EH (cell line): ENCODE measurements around the gene FCHSD1.

ENCODE experiments used
- DNase-seq: peaks from one replicate; pipeline ENCODE4 v3.0.0-alpha.2; 2015; ENCODE audit warnings: low read depth

Gene FCHSD1

DNA sequence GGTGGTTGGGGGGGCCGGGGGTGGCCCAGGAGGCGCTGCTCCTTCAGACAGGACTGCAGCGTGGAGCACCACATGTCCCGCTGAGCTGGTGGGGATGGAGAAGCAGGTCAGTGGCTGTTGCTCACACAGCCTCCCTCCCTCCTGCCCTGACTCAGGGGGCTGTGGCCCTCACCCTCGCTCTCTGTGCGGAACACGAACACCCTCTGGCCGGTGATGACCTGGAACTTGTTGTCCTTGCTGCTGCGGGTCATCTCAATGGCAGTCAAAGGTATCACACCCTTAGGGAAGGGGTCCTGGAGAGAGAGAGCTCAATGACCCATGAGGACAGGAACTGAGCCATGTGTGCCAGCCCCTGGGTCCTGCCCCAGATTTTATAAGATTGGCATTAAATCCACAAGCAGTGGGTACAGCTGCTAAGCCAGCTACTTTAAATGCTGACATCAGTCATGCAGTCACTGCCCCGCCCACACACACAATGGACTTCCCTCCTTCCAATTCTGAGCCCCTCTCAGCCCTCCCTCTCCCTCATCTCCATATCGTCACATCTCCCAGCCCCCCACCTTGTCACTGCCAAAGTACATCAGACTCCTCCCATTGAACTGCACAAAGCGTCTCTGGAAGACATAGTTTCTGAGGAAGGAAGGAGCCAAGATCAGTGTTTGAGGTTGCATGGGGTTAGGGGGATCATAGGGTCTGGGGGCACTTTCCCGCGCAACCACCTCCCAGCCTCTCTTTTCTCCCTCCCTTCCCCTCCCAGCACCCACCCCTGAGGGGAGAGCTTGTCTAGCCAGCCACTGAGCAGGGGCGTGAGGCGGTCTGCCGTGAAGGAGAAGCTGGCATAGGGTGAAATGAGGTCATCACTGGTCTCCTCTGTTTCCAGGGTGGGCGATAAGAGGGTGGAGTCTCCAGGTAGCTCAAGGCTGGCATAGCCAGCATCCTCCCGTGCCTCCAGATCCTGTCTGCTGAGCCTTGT is 21.9 kb upstream of the FCHSD1 start:
- DNase-seq, result no peak

DNA sequence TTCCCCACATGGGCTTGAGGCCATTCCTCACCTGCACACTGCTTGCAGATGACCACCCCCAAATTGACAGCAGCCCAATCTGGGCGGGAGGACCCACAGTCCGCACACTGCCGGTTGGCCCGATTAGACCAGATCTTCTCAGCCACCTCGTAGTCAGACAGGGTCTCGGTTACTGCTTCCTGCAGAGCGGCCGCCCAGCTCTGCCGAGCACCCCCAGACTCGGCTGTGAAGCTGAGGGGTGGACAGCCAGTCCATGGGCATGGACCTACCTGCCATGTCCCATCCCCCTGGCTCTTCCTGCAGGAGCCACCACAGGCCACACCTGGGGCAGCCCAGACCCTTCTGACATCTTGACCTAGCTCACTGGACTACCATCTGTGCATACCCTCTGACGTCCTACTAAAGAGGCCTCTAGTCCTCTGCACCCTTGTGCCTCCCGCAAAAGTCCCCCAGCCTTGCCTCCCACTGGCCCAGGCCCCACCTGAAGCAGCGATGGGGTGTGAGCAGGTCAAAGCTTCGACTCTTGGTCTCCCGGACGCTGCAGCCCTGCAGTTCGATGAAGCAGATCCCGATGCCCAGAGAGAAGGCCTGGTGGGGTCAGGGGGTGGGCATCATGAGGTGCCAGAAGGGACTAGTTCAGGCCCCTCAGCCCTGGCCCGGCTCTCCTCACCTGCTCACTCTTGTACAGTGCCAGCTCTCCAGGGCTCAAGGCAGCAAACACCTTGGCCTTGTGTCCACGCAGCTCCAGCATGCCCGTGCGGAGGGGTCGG is 21.0 kb upstream of the FCHSD1 start:
- no peak for DNase-seq

DNA sequence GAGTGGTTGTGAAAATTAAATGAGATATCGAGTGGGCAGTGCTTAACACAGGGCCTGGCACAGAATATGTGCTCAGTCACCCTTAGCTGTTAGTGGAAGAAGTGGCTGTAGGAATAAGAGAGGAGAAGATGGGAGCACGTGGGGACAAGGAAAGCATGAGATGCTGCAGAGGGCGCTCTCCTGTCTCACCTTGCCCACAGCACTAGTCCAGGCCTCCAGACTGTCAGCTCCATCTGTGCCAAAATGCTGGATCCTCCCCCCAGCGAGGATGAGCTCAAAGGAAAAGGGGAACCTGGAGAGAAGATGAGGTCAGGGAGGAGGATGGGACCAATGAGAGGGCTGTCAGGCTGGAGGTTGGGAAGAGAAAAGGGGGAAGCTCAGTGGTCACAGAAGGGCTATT is 18.3 kb upstream of the FCHSD1 start:
- DNase-seq, result no peak

DNA sequence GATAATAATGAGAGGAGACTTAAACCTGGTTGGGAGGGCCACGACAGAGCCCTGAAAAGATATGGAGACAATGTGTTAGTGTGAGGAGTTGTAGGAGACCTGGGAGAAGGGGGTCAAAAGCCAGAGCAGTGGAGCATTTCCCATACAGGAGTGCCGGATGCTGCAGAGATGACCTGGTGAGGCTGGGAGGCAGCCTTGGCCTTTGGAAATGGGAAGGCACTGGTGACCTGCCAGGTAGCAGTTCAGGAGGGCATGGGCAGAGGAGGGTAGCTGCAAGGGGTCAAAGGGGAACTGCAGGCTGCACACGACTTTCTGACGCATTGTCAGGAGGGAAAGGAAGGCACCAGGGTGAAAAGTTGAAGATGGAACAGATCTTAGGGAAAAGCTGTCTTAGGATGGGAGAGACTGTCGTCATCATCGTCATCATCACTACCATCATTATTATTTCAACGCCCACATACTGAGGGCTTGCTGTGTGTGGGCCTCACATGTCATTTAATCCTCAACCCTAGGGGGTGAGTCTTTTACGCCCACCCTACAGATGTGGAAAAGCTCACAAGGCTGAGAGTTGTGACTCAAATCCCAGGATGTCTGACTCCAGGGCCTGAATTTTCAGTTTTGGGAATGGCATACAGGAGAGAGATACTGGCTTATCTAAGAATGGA is 17.5 kb upstream of the FCHSD1 start:
- DNase-seq, result no peak

DNA sequence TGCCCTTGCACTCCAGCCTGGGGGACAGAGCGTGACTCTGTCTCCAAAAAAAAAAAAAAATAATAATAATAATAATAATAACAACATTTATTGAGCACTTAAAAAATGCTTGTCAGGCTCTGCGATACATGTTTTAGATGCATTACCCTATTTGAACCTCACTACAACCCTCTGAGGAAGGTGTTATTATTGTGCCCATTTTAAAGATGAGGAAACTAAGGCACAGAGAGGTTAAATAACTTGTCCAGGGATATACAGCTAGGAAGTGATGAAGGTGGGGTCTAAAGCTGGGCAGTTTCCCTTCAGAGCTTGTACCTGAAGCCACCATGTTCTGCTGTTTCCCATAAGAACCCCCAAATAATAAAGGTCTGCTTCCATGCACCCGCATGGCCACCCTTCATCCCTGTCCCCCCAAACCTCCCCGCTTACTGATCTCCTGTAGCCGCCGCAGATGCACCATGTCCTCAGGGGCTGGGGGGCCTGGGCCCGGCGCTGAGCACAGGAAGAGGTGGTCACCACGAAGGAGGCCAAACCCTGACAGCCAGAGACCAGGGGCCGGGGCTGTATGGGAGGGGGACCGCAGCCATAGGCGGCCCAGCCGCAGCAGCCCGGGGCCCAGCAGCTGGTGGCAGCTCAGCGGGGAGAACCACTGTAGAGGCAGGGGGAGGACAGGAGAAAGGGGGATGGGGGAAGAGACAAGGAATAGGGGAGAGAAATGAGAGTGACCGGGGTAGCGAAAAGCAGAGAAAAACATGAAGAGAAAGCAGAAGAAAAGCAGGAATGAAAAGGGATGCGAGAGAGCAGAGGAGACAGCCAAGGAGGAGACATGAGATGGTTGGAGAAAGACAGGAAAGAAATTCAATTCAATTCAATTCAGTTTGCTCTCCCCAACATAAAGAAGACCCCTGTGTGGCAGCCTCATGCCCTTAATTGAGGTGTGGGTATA is 15.1 kb upstream of the FCHSD1 start:
- DNase-seq, result no peak

GRCh38 chr5:141664733-141665461 is 13.7 kb upstream of the FCHSD1 start:
- peak; percentile 70 for DNase-seq

GRCh38 chr5:141663506-141663905 is 12.3 kb upstream of the FCHSD1 start:
- no peak for DNase-seq

DNA sequence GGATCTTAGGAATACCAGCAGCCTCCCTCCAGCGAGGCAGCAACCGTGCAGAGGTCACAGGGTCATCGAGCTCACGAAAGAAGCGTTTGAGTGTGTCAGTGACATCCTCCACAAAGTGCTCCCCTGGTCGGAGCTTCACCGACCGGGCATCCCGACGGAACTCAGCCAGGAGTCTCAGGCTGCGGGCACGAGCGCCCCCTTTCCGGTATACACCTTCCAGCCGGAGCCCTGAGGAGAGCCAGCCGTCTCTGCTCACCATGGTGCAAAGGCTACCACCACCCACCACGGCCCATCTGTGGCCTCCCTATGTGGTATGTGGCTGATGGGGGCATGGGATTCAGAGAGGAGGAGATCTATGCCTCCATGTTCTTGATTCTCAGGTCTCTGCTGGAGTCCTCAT is 10.8 kb upstream of the FCHSD1 start:
- DNase-seq, result no peak

DNA sequence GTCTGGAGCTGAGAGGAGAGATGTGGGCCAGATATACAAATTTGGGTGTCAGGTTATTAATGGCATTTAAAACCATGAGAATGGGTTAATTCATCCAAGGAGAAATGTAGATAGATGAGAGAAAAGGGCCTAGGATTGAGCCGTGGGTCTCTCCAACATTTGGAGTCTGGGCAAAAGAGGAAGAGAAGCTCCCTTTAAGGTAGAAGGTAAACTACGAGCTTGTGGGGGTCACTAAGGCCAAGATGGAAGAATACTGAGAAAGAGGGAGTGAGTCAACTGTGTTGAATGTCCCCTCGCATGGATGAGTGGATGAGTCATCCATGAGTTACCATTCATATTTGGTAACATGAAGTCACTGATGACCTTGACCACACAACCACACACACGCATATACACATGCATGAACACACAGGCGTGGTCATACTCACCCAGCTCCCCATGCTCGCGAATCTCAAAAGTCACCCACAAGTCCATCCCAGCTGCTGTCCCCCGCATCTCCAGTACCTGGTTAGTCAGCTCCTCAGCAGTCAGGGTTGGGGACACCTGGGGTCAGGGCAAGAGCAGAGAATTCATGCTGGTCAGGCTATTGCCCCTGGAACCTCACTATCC is 6.8 kb upstream of the FCHSD1 start:
- DNase-seq, result peak; percentile 93

GRCh38 chr5:141657404-141657803 is 6.2 kb upstream of the FCHSD1 start:
- peak; percentile 29 for DNase-seq

DNA sequence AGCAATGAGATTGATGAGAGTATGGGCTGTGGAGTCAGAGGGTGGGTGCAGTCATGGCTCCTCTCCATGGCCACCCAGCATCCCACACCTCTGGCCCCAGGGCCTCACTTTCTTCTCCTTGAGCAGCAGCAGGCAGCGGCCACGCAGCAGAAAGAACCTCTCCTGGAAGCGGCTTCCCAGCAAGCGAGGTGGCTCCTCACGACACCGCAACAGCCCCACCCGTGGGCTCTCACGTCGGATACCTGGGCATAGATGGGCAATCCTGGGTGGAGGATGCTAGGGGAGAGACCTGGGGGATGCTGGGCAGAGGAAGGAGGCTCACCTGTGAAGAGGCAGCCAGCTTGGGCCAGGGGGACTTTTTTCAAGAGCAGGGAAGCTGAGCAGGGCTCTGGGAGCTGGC is 5.2 kb upstream of the FCHSD1 start:
- no peak for DNase-seq

DNA sequence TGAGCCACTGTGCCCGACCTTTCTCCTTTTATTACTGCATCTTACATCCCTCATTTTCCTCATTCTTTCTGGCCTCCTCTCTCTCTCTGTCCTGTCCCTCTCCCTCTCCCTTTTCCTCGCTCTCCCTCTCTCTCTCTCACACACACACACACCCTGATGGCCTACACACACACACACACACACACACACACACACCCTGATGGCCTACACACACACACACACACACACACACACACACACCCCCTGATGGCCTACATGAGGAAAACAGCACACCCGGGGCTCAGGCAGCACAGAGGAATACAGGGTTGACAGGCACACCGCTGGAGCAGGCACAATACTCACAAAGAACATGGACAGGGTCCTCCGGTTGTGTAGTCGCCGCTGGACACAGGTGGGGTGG is 3.8 kb upstream of the FCHSD1 start:
- peak; percentile 16 for DNase-seq

DNA sequence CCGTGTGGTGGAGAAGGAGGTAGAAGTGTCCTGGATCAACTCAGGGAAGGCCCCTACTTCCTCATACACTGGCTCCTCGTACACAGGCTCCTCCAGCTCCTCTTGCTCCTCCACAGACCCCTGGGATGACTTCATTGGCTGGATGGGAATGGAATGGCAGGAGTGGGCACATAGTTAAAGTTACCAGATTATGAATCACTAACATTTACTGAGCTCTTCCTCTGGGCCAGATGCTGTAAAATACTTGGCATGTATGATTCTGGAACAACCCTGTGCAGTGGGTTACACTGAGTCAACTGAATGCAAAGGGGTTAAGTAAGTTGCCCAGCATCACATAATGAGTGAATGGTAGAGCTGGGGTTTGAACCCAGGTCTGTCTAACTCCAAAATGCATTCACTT is 3.1 kb upstream of the FCHSD1 start:
- peak; percentile 97 for DNase-seq

- no peak for DNase-seq
Measured at GRCh38 chr5:141651728-141652105, 499 bp upstream of the FCHSD1 start.

DNA sequence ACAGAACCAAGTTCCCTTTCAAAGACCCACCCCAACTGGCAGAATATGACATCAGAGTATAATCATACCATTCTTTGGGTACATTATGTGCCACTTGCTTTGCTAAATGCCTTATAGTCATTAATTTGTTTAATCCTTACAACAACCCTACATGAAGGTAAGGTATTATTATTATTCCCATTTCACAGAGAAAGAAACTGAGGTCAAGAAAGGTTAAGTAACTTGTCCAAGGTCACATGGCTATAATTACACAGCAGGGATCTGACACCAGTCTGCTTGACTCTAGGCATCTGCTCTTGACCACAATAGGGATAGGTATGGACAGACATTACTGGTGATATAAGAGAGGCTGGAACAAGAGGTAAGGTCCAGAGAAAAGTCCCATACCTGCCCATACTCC is 1.2 kb downstream of the FCHSD1 start:
- DNase-seq, result no peak

DNA sequence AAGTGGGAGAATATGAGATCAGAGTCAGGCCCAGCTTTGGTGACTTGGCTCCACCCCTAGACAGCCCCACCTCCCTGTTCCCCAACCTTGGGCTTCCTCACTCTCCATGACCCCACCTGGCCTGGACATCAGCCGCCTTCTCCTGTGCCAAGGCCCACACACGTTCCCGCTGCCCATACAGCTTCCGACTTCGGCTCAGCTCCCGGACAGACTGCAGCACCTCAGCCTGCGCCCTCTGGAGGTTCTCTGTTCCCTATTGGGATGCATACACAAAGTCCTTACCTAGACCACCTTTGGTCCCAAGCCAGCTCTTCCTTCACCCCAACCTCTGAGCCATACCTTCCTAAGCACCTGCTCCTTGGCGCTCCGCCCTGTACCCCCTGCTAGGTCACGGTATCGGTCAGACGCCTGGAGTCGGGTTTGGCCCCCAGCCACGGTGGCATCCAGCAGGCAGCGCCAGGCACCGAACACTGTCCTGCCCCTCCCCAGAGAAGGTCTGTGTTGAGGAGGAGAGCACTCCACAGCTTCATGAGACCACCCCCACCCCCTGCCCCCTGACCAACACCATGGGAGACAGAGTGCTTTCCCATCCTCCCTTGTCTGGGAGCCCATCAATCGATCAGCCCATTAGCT is 2.0 kb downstream of the FCHSD1 start:
- DNase-seq, result no peak

DNA sequence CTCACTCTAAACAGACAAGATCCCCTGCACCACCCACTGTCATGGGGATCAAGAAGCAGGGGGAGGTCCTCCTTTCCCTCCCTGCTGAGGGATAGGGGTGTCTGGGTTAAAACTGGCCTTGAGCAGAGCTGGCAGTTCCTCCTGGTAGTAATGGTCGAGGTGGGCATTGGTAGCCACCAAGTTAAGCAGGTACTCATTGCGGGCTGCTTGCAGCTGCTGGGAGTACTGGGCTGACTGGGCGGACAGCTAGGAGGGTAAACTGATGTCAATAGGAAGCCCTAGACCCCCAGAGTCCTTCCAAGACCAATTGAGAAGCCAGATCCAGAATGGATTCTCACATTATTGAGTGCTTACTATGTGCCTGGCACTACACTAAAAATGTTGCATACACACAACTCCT is 3.4 kb downstream of the FCHSD1 start:
- no peak for DNase-seq

- no peak for DNase-seq
Measured at GRCh38 chr5:141647242-141647641, 4.0 kb downstream of the FCHSD1 start.

DNA sequence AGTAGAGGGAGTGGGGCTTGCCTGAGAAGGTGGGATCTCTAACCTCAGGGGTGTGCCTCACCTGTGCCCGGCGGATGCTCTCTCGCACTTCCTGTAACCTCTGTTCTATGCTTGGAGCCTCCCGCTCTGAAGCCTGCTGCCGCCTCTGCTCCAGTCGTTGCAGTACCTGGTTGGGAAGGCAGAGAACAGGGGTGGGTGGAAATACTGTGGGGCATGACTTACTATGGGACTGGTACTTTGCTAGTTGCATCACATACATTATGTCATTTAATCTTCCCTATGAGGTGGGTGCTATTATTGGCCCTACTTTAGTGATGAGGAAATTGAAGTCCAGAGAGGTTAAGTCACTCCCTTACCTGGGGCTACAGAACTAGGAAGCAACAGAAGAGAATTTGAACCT is 5.2 kb downstream of the FCHSD1 start:
- DNase-seq, result no peak
